SK-N-SH treated with all-trans-retinoic acid at 6 μM for 48 hours (cell line): Measurements from ENCODE around the gene IGFBP7.

Experiments used
- ATAC-seq: fragments of 200-7000 bp; cut with Tn5 transposase; 3 replicates; pipeline ENCODE4 v1.9.1; 2020; ENCODE audit warnings: mild to moderate bottlenecking, moderate library complexity
- ARNTL ChIP-seq: fragments of 450-650 bp; formaldehyde crosslinking; IDR thresholded peaks from 2 replicates; pipeline ENCODE4 v1.5.0; 2020; ENCODE audit warnings: low read depth, mild to moderate bottlenecking, moderate library complexity, borderline replicate concordance
- BACH2 ChIP-seq: fragments of 250-450 bp; sonication (Bioruptor Pico); IDR thresholded peaks from 2 replicates; pipeline ENCODE4 v1.9.0; 2021; ENCODE audit warnings: mild to moderate bottlenecking, borderline replicate concordance
- CSDC2 ChIP-seq: fragments of 250-450 bp; sonication (Bioruptor Pico); IDR thresholded peaks from 2 replicates; pipeline ENCODE4 v1.5.0; 2020; ENCODE audit warnings: mild to moderate bottlenecking, moderate library complexity
- ESRRG ChIP-seq: fragments of 250-450 bp; sonication (Bioruptor Pico); IDR thresholded peaks from 2 replicates; pipeline ENCODE4 v1.6.1; 2021; ENCODE audit warnings: mild to moderate bottlenecking
- GLIS3 ChIP-seq: fragments of 250-450 bp; sonication (Bioruptor Pico); IDR thresholded peaks from 2 replicates; pipeline ENCODE4 v1.5.0; 2020; ENCODE audit warnings: mild to moderate bottlenecking, moderate library complexity
- ISL1 ChIP-seq: fragments of 250-450 bp; sonication (Bioruptor Pico); IDR thresholded peaks from 2 replicates; pipeline ENCODE4 v2.1.2; 2022; ENCODE audit warnings: mild to moderate bottlenecking, moderate library complexity
- OSR1 ChIP-seq: fragments of 250-450 bp; sonication (Bioruptor Pico); IDR thresholded peaks from 2 replicates; pipeline ENCODE4 v1.8.0; 2022; ENCODE audit warnings: moderate library complexity, mild to moderate bottlenecking, inconsistent platforms
- PPARA ChIP-seq: fragments of 250-450 bp; sonication (Bioruptor Pico); IDR thresholded peaks from 2 replicates; pipeline ENCODE4 v1.5.0; 2020; ENCODE audit warnings: mild to moderate bottlenecking, borderline replicate concordance
- RARB ChIP-seq: fragments of 250-450 bp; sonication (Bioruptor Pico); IDR thresholded peaks from 2 replicates; pipeline ENCODE4 v1.8.0; 2021; ENCODE audit warnings: mild to moderate bottlenecking, moderate library complexity
- SNAI2 ChIP-seq: fragments of 250-450 bp; sonication (Bioruptor Pico); IDR thresholded peaks from 2 replicates; pipeline ENCODE4 v1.5.0; 2020; ENCODE audit warnings: mild to moderate bottlenecking, moderate library complexity
- TCF4 ChIP-seq: fragments of 250-450 bp; sonication (Bioruptor Pico); IDR thresholded peaks from 2 replicates; pipeline ENCODE4 v1.8.0; 2021; ENCODE audit warnings: mild to moderate bottlenecking, moderate library complexity, borderline replicate concordance
- TOX ChIP-seq: fragments of 250-450 bp; sonication (Bioruptor Pico); IDR thresholded peaks from 2 replicates; pipeline ENCODE4 v1.8.0; 2021; ENCODE audit warnings: mild to moderate bottlenecking, moderate library complexity, borderline replicate concordance
- ZC3H10 ChIP-seq: fragments of 250-450 bp; sonication (Bioruptor Pico); IDR thresholded peaks from 2 replicates; pipeline ENCODE4 v1.5.1; 2021; ENCODE audit warnings: mild to moderate bottlenecking, moderate library complexity
- ZFP3 ChIP-seq: fragments of 250-450 bp; sonication (Bioruptor Pico); IDR thresholded peaks from 2 replicates; pipeline ENCODE4 v1.5.0; 2020; ENCODE audit warnings: mild to moderate bottlenecking, moderate library complexity
- ZFP30 ChIP-seq: fragments of 450-650 bp; formaldehyde crosslinking; IDR thresholded peaks from 2 replicates; pipeline ENCODE4 v1.5.0; 2022; ENCODE audit warnings: mild to moderate bottlenecking, moderate library complexity
- ZNF565 ChIP-seq: fragments of 450-650 bp; formaldehyde crosslinking; conservative IDR thresholded peaks from 2 replicates; pipeline ENCODE4 v1.5.0; 2020; ENCODE audit warnings: low read depth, mild to moderate bottlenecking, moderate library complexity
- ZNF70 ChIP-seq: fragments of 450-650 bp; formaldehyde crosslinking; IDR thresholded peaks from 2 replicates; pipeline ENCODE4 v1.5.0; 2020; ENCODE audit warnings: mild to moderate bottlenecking, moderate library complexity
- ZNF8 ChIP-seq: fragments of 450-650 bp; formaldehyde crosslinking; IDR thresholded peaks from 2 replicates; pipeline ENCODE4 v1.5.0; 2020; ENCODE audit warnings: mild to moderate bottlenecking, moderate library complexity
- TF ChIP-seq, protein P1 (sequence below): fragments of 250-450 bp; sonication (Bioruptor Pico); IDR thresholded peaks from 2 replicates; pipeline ENCODE4 v1.8.0; 2020; ENCODE audit warnings: mild to moderate bottlenecking, moderate library complexity, borderline replicate concordance
- TF ChIP-seq, protein P2 (sequence below): fragments of 250-450 bp; sonication (Bioruptor Pico); IDR thresholded peaks from 2 replicates; pipeline ENCODE4 v1.5.1; 2020; ENCODE audit warnings: low read depth, mild to moderate bottlenecking, moderate library complexity
- TF ChIP-seq, protein P3 (sequence below): fragments of 250-450 bp; sonication (Bioruptor Pico); IDR thresholded peaks from 2 replicates; pipeline ENCODE4 v1.8.0; 2021; ENCODE audit warnings: low read depth, mild to moderate bottlenecking, moderate library complexity, borderline replicate concordance
- TF ChIP-seq, protein P4 (sequence below): fragments of 250-450 bp; sonication (Bioruptor Pico); IDR thresholded peaks from 2 replicates; pipeline ENCODE4 v1.5.0; 2020; ENCODE audit warnings: mild to moderate bottlenecking, moderate library complexity
- TF ChIP-seq, protein P5 (sequence below): fragments of 250-450 bp; sonication (Bioruptor Pico); IDR thresholded peaks from 2 replicates; pipeline ENCODE4 v1.5.1; 2021; ENCODE audit warnings: mild to moderate bottlenecking, moderate library complexity

The IGFBP7 gene

DNA sequence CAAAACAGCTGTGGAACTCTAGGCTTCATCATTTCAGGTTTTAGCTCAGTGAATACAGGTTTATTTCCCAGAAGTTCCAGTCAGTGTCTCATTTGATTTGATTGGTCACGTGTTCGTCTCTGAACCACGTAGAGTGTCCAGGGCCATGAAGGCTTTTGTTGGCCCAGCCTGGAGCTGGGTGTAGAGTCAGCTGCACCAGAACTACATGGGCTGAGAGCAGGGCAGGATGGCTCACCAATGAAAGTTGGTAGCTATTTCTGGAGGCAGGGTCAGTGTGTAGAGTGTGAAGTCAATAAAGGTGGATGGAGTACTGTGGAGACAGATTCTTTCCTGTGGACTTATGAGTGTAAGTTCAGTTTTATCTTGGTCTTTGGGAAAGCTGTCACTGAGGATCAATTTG lies 43.0 kb upstream of the IGFBP7 start:
- TF ChIP-seq SNAI2 (CRISPR knock-in tag) (no peak), ZFP30 (CRISPR knock-in tag) (no peak), ZNF8 (no peak), TOX (CRISPR knock-in tag) (no peak), OSR1 (CRISPR knock-in tag) (no peak), ZC3H10 (no peak), ESRRG (CRISPR knock-in tag) (no peak), RARB (CRISPR knock-in tag) (no peak), TCF4 (CRISPR knock-in tag) (no peak), BACH2 (CRISPR knock-in tag) (no peak), ZNF70 (CRISPR knock-in tag) (no peak), CSDC2 (CRISPR knock-in tag) (no peak)
- TF ChIP-seq, protein P1, sequence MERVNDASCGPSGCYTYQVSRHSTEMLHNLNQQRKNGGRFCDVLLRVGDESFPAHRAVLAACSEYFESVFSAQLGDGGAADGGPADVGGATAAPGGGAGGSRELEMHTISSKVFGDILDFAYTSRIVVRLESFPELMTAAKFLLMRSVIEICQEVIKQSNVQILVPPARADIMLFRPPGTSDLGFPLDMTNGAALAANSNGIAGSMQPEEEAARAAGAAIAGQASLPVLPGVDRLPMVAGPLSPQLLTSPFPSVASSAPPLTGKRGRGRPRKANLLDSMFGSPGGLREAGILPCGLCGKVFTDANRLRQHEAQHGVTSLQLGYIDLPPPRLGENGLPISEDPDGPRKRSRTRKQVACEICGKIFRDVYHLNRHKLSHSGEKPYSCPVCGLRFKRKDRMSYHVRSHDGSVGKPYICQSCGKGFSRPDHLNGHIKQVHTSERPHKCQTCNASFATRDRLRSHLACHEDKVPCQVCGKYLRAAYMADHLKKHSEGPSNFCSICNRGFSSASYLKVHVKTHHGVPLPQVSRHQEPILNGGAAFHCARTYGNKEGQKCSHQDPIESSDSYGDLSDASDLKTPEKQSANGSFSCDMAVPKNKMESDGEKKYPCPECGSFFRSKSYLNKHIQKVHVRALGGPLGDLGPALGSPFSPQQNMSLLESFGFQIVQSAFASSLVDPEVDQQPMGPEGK (CRISPR knock-in tag), result no peak
- TF ChIP-seq, protein P2, sequence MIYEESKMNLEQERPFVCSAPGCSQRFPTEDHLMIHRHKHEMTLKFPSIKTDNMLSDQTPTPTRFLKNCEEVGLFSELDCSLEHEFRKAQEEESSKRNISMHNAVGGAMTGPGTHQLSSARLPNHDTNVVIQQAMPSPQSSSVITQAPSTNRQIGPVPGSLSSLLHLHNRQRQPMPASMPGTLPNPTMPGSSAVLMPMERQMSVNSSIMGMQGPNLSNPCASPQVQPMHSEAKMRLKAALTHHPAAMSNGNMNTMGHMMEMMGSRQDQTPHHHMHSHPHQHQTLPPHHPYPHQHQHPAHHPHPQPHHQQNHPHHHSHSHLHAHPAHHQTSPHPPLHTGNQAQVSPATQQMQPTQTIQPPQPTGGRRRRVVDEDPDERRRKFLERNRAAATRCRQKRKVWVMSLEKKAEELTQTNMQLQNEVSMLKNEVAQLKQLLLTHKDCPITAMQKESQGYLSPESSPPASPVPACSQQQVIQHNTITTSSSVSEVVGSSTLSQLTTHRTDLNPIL (CRISPR knock-in tag), result no peak
- TF ChIP-seq, protein P3, sequence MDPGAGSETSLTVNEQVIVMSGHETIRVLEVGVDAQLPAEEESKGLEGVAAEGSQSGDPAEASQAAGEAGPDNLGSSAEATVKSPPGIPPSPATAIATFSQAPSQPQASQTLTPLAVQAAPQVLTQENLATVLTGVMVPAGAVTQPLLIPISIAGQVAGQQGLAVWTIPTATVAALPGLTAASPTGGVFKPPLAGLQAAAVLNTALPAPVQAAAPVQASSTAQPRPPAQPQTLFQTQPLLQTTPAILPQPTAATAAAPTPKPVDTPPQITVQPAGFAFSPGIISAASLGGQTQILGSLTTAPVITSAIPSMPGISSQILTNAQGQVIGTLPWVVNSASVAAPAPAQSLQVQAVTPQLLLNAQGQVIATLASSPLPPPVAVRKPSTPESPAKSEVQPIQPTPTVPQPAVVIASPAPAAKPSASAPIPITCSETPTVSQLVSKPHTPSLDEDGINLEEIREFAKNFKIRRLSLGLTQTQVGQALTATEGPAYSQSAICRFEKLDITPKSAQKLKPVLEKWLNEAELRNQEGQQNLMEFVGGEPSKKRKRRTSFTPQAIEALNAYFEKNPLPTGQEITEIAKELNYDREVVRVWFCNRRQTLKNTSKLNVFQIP, result no peak
- TF ChIP-seq, protein P4, sequence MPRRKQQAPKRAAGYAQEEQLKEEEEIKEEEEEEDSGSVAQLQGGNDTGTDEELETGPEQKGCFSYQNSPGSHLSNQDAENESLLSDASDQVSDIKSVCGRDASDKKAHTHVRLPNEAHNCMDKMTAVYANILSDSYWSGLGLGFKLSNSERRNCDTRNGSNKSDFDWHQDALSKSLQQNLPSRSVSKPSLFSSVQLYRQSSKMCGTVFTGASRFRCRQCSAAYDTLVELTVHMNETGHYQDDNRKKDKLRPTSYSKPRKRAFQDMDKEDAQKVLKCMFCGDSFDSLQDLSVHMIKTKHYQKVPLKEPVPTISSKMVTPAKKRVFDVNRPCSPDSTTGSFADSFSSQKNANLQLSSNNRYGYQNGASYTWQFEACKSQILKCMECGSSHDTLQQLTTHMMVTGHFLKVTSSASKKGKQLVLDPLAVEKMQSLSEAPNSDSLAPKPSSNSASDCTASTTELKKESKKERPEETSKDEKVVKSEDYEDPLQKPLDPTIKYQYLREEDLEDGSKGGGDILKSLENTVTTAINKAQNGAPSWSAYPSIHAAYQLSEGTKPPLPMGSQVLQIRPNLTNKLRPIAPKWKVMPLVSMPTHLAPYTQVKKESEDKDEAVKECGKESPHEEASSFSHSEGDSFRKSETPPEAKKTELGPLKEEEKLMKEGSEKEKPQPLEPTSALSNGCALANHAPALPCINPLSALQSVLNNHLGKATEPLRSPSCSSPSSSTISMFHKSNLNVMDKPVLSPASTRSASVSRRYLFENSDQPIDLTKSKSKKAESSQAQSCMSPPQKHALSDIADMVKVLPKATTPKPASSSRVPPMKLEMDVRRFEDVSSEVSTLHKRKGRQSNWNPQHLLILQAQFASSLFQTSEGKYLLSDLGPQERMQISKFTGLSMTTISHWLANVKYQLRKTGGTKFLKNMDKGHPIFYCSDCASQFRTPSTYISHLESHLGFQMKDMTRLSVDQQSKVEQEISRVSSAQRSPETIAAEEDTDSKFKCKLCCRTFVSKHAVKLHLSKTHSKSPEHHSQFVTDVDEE (CRISPR knock-in tag), result no peak
- no peak for ATAC-seq

DNA sequence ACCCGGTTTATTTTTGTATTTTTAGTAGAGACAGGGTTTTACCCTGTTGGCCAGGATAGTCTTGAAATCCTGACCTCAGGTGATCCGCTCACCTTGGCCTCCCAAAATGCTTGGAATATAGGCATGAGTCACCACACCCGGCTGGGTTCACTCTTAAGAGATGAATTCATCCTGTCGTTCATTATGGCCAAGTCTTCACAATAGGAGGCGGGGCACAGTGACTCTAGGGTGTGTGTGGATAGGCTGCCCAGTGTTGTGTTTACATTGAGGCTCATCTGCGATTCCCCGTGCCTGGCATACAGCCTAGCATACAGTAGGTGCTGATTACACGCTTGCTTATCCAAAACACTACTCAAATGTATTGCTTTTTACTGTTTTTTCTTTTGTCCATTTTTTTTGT lies 41.3 kb upstream of the IGFBP7 start:
- ATAC-seq, result no peak
- TF ChIP-seq, protein P5, sequence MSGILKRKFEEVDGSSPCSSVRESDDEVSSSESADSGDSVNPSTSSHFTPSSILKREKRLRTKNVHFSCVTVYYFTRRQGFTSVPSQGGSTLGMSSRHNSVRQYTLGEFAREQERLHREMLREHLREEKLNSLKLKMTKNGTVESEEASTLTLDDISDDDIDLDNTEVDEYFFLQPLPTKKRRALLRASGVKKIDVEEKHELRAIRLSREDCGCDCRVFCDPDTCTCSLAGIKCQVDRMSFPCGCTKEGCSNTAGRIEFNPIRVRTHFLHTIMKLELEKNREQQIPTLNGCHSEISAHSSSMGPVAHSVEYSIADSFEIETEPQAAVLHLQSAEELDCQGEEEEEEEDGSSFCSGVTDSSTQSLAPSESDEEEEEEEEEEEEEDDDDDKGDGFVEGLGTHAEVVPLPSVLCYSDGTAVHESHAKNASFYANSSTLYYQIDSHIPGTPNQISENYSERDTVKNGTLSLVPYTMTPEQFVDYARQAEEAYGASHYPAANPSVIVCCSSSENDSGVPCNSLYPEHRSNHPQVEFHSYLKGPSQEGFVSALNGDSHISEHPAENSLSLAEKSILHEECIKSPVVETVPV (CRISPR knock-in tag), result no peak
- no peak for TF ChIP-seq OSR1 (CRISPR knock-in tag)
- no peak for TF ChIP-seq GLIS3
- no peak for TF ChIP-seq BACH2 (CRISPR knock-in tag)
- TF ChIP-seq ISL1 (CRISPR knock-in tag), result no peak
- no peak for TF ChIP-seq ZFP3 (CRISPR knock-in tag)
- no peak for TF ChIP-seq PPARA (CRISPR knock-in tag)
- TF ChIP-seq ARNTL, result no peak
- no peak for TF ChIP-seq ZNF70 (CRISPR knock-in tag)
- TF ChIP-seq ZFP30 (CRISPR knock-in tag), result no peak
- TF ChIP-seq, protein P1 (CRISPR knock-in tag), result no peak
- no peak for TF ChIP-seq ZNF565 (CRISPR knock-in tag)
- no peak for TF ChIP-seq ZC3H10
- TF ChIP-seq RARB (CRISPR knock-in tag), result no peak
- TF ChIP-seq, protein P2 (CRISPR knock-in tag), result no peak
- TF ChIP-seq, protein P4 (CRISPR knock-in tag), result no peak
